Measurements from ENCODE around the gene ZPBP2.

- TF ChIP-seq EZH2 (IDR thresholded peaks at IDR 0.05; ENCODE audit: low read length, missing control alignments), result no peak
- TF ChIP-seq CTCF (conservative IDR thresholded peaks at IDR 0.05 in 1 of 2, IDR thresholded peaks at IDR 0.05 in 1 of 2; ENCODE audit: low read depth in 1 of 2, low read length in 2 of 2), result no peak
Observed at GRCh38 chr17:39923230-39923629, 55.2 kb downstream of the ZPBP2 start.

Data from fibroblast of lung (primary cell).